Stimulated activated CD8-positive, alpha-beta memory T cell treated with anti-CD3 and anti-CD28 coated beads, Interleukin-2, amount 100 ng/mL, for 1 hour (primary cell): Measurements from ENCODE around the gene RCC2.

Source experiments
- DNase-seq, 2 donors: peaks; one replicate each; pipeline ENCODE4 v3.0.0-alpha.2; 2020; ENCODE audit warnings: low read depth in 2 of 2

Gene RCC2

DNA sequence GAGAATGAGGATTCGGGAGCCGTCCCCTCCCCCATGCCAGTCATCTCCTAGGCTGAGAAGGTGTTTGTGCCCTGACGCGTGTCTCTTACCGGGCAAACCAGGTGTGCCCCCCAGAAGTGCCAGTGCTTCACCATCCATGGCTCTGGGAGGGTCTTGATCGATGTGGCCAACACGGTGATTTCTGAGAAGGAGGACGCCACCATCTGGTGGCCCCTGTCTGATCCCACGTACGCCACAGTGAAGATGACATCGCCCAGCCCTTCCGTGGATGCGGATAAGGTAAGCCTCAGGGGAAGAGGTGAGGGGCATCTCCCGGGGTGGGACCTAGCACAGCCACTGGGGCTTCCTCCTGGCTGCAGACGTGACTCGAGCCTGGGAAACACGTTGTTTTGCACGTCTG is 66.5 kb downstream of the RCC2 start:
- DNase-seq = no peak

DNA sequence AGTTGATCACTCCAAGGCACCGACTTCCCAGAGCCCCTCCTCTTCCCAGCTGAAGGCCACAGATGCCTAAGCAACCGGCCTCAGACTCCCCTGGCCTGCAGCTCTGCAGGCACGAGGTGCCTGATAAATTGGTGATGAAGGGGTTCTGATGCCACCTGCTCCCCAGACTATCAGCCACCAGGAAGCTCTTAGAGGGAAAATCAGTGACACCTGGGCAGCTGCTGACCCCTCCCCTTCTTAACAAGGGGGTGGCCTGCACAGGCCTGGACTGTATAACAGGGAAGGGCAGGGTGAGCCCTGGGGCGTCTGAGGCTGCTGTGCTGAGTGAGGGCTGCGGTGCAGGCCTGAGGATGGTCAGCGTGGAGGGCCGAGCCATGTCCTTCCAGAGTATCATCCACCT is 67.6 kb downstream of the RCC2 start, which contains the start of gene PADI6:
Gene PADI6, plus strand, starts transcription at position 301 of the 400 bp plus-strand sequence. Its CDS starts 50 bp downstream, at position 351.
- no peak for DNase-seq

GRCh38 chr1:17370618-17371017 is 68.9 kb downstream of the RCC2 start:
- no peak for DNase-seq

DNA sequence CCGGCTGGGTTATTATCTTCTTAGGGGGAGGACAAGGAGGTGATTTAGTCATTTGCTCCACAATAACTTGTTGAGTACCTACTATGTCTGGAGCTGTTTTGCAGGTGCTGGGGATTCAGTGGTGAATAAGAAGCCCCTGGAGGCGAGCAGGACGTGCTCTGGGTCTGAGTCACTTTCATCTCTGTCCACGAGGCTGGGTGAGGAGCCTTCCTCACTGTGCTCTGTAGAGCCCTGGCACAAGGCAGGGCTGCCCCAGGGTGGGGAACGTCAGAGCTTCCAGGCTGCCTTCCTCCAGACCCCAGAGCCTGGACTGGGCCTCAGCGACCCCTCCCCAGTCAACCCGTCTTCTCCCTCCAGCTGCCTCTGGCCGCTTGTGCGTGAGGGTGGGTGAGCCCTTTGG is 70.0 kb downstream of the RCC2 start:
- no peak for DNase-seq

DNA sequence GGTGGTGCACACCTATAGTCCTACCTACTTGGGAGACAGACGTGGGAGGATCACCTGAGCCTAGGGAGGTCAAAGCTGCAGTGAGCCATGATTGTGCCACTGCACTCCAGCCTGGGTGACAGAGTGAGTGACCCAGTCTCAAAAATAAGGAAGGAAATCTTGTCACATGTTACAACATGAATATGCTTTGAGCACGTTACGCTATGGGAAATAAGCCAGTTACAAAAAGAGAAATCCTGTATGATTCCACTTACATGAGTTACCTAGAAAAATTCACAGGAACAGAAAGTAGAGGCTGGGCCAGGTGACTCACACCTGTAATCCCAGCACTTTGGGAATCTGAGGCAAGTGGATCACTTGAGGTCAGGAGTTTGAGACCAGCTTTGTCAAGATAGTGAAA is 74.2 kb downstream of the RCC2 start:
- DNase-seq = no peak

GRCh38 chr1:17363771-17364170 is 75.7 kb downstream of the RCC2 start:
- DNase-seq = no peak

DNA sequence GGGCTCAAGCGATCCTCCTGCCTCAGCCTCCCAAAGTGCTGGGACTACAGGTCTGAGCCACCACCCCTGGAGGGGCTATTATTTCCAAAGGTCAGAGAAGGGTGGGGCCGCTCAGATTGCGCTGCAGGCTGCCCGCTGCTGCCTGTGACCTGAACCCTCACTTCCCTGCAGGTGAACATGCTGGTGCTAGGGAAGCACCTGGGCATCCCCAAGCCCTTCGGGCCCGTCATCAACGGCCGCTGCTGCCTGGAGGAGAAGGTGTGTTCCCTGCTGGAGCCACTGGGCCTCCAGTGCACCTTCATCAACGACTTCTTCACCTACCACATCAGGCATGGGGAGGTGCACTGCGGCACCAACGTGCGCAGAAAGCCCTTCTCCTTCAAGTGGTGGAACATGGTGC is 76.1 kb downstream of the RCC2 start:
- no peak for DNase-seq

- no peak for DNase-seq
Observed at GRCh38 chr1:17361687-17362086, 77.8 kb downstream of the RCC2 start.

- no peak for DNase-seq
Observed at GRCh38 chr1:17360272-17360956, 79.1 kb downstream of the RCC2 start.

GRCh38 chr1:17359808-17360207 is 79.7 kb downstream of the RCC2 start:
- no peak for DNase-seq

- DNase-seq = no peak
Observed at GRCh38 chr1:17359031-17359430, 80.4 kb downstream of the RCC2 start.

- no peak for DNase-seq
Observed at GRCh38 chr1:17358557-17358956, 80.9 kb downstream of the RCC2 start.
